Mesendoderm (in vitro differentiated cells): ENCODE measurements around the gene MCF2L.

Experiments
- DNase-seq: peaks from one replicate; pipeline ENCODE4 v3.0.0; 2013
- H2AK5ac ChIP-seq: 2 replicates; pipeline ENCODE4 v1.6.1; 2013; ENCODE audit warnings: low read length, inconsistent platforms
- H2BK120ac ChIP-seq: 2 replicates; pipeline ENCODE4 v1.6.1; 2013; ENCODE audit warnings: low read depth, mild to moderate bottlenecking, low read length, moderate library complexity, mixed read lengths
- H2BK15ac ChIP-seq: replicated peaks from 2 replicates; pipeline ENCODE4 v1.6.1; 2013; ENCODE audit warnings: low read depth, mild to moderate bottlenecking, moderate library complexity
- H2BK5ac ChIP-seq: 2 replicates; pipeline ENCODE4 v1.6.1; 2013; ENCODE audit warnings: low read length, inconsistent platforms
- H3K18ac ChIP-seq: 2 replicates; pipeline ENCODE4 v1.6.1; 2013; ENCODE audit warnings: mild to moderate bottlenecking, low read length, mixed read lengths
- H3K23ac ChIP-seq: one replicate; pipeline ENCODE4 v1.6.1; 2013; ENCODE audit warnings: low read length
- H3K27ac ChIP-seq: 2 replicates; pipeline ENCODE4 v1.5.1; 2013; ENCODE audit warnings: low read depth, mild to moderate bottlenecking, inconsistent platforms, low read length, moderate library complexity
- H3K27me3 ChIP-seq: 2 replicates; pipeline ENCODE4 v1.6.1; 2013; ENCODE audit warnings: low read length, control low read depth, mild to moderate bottlenecking, inconsistent platforms; ENCODE audit not compliant: insufficient read depth, poor library complexity
- H3K36me3 ChIP-seq: 2 replicates; pipeline ENCODE4 v1.6.1; 2013; ENCODE audit warnings: low read length, inconsistent platforms; ENCODE audit not compliant: control insufficient read depth, insufficient read depth
- H3K4ac ChIP-seq: one replicate; pipeline ENCODE4 v1.6.1; 2013; ENCODE audit warnings: low read depth, mild to moderate bottlenecking, low read length, moderate library complexity
- H3K4me1 ChIP-seq: 2 replicates; pipeline ENCODE4 v1.6.1; 2013; ENCODE audit warnings: low read depth, low read length, inconsistent platforms; ENCODE audit not compliant: control insufficient read depth
- H3K4me2 ChIP-seq: 2 replicates; pipeline ENCODE4 v1.6.1; 2013; ENCODE audit warnings: low read length
- H3K4me3 ChIP-seq: 2 replicates; pipeline ENCODE4 v1.5.1; 2013; ENCODE audit warnings: mild to moderate bottlenecking, low read length
- H3K56ac ChIP-seq: one replicate; pipeline ENCODE4 v1.6.1; 2013; ENCODE audit warnings: low read length
- H3K79me1 ChIP-seq: 2 replicates; pipeline ENCODE4 v1.6.1; 2013; ENCODE audit warnings: low read length, inconsistent platforms
- H3K79me2 ChIP-seq: 2 replicates; pipeline ENCODE4 v1.6.1; 2013; ENCODE audit warnings: mild to moderate bottlenecking, low read length; ENCODE audit not compliant: control insufficient read depth, insufficient read depth
- H3K9ac ChIP-seq: 2 replicates; pipeline ENCODE4 v1.6.1; 2013; ENCODE audit warnings: low read length, inconsistent platforms
- H4K5ac ChIP-seq: one replicate; pipeline ENCODE4 v1.6.1; 2013; ENCODE audit warnings: low read length
- H4K8ac ChIP-seq: one replicate; pipeline ENCODE4 v1.6.1; 2013; ENCODE audit warnings: low read depth, mild to moderate bottlenecking, control low read depth, low read length, moderate library complexity
- WGBS: extraction: QIAGEN DNeasy Blood & Tissue Kit; methylation state at CpG from one replicate; pipeline ENCODE4 v1.1.7; 2013; ENCODE audit warnings: low lambda C conversion rate, missing lambda C conversion rate; ENCODE audit not compliant: insufficient coverage; ENCODE audit errors: extremely low coverage; 5-methylcytosine and 5-hydroxymethylcytosine counted together

Gene MCF2L

DNA sequence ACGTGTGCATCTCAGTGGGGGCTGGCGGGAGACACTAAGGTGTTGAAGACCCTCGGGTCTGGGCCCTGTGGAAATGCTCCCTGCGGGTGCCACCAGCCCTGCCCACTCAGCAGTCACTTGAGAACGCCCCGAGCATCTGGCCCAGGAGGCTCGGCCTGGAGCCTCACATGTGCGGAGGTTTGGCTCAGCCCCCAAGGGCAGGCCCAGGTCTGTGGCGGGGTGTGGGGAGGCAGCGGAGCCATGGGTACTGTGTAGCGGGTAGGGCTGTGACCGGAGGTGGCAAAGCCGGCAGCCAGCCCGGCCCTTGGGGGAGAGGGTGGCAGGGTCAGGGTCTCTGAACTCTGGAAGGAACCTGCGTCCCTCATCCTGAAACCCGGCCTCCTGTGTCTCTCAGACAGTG, 37.6 kb downstream of the MCF2L start:
- no CpG with 5 or more reads among the region's 16 CpGs for WGBS

DNA sequence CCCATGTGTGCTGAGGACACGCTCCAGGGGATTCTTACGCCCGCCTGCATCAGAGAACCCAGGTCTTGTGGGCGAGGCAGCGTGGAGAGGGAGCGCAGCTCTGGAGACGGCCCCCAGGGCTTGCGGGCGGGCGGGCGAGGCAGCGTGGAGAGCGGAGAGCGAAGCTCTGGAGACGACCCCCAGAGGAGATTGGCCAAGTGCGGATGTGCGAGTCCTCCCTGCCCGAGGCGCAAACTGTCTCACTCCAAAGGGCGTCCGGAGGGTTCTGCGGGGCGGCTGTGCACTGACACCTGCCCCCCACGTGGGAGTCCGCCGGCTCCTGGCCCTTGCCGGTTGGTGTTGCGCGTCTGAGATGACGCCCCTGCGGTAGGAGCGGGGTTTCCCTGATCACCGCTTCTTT, 39.8 kb downstream of the MCF2L start:
- Histone ChIP-seq H2BK5ac (no peak overlapping the region), H3K18ac (no peak overlapping the region), H3K79me1 (no peaks in the 10 kb centered on the region), H3K4me2 (no peak overlapping the region), H3K4me3 (no peak overlapping the region), H3K79me2 (no peaks in the 10 kb centered on the region), H3K4me1 (no peaks in the 10 kb centered on the region), H3K4ac (no peak overlapping the region), H3K23ac (no peak overlapping the region), H2BK120ac (no peak overlapping the region), H4K8ac (no peak overlapping the region), H3K27me3 (no peaks in the 10 kb centered on the region), H3K27ac (no peak overlapping the region), H3K56ac (no peak overlapping the region), H2BK15ac (no peak overlapping the region), H3K36me3 (no peaks in the 10 kb centered on the region), H2AK5ac (no peak overlapping the region), H3K9ac (no peak overlapping the region), H4K5ac (no peak overlapping the region)
- no CpG with 5 or more reads among the region's 33 CpGs for WGBS
- no peak for DNase-seq

More for the DNA sequence above, 37.6 kb downstream of the MCF2L start:
- Histone ChIP-seq H3K4me2 (no peak overlapping the region), H2BK5ac (no peak overlapping the region), H3K27ac (no peak overlapping the region), H3K9ac (no peak overlapping the region), H3K27me3 (no peaks in the 10 kb centered on the region), H3K4me1 (no peaks in the 10 kb centered on the region), H2BK120ac (no peak overlapping the region), H3K4me3 (no peak overlapping the region), H3K18ac (no peak overlapping the region), H3K79me1 (no peaks in the 10 kb centered on the region), H3K79me2 (no peaks in the 10 kb centered on the region), H3K36me3 (no peaks in the 10 kb centered on the region), H2BK15ac (no peak overlapping the region), H3K23ac (no peak overlapping the region), H2AK5ac (no peak overlapping the region), H3K56ac (no peak overlapping the region), H4K5ac (no peak overlapping the region), H3K4ac (no peak overlapping the region), H4K8ac (no peak overlapping the region)
- DNase-seq: no peak

DNA sequence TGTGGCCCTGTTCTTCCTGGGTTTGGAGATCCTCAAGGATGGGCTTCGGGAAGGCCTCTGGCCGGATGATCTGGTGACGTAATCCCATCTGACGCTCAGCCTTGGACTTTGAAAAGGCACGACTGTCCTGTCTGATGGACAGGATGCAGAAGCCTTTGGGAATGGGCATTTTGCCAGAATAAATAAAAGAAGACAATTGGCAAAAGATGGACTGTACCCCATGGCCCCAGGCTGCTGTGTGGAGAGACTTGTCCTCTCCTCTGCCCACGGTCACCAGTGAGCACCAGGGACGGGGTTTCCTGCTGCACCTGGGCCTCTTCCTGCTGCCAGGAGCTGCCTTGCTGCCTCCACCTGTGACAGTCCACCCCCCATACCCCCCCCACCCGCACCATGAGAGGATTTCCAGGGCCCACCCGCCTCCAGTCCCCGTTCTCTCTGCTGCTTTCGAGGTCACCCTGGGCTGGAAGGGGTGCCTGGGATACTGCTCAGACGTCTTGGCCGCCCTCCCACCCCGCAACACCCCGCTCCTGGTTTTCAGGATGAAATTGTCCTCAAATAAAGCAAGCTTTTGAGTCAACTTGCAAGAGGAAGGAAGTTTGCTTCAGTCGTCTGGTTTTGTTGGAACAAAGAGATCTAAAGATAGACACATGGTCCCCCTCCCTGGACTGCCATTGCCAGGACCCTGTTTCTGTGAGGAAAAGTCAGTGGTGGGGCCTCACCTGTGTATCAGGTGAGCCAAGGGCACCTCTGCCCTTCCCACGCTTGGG, 40.9 kb downstream of the MCF2L start:
- DNase-seq: no peak
- no peaks in the 10 kb centered on the region for H3K36me3 ChIP-seq
- H4K8ac ChIP-seq: no peak overlapping the region
- H3K4me2 ChIP-seq: no peak overlapping the region
- H3K18ac ChIP-seq: no peak overlapping the region
- H3K79me1 ChIP-seq: no peaks in the 10 kb centered on the region
- no CpG with 5 or more reads among the region's 17 CpGs for WGBS
- no peak overlapping the region for H2AK5ac ChIP-seq
- no peaks in the 10 kb centered on the region for H3K79me2 ChIP-seq
- no peaks in the 10 kb centered on the region for H3K27me3 ChIP-seq
- no peak overlapping the region for H2BK15ac ChIP-seq
- H3K4ac ChIP-seq: no peak overlapping the region
- no peak overlapping the region for H3K9ac ChIP-seq
- H3K27ac ChIP-seq: no peak overlapping the region
- H3K23ac ChIP-seq: no peak overlapping the region
- H2BK5ac ChIP-seq: no peak overlapping the region
- no peak overlapping the region for H3K4me3 ChIP-seq
- no peak overlapping the region for H3K56ac ChIP-seq
- no peak overlapping the region for H4K5ac ChIP-seq
- no peak overlapping the region for H2BK120ac ChIP-seq
- H3K4me1 ChIP-seq: no peaks in the 10 kb centered on the region

DNA sequence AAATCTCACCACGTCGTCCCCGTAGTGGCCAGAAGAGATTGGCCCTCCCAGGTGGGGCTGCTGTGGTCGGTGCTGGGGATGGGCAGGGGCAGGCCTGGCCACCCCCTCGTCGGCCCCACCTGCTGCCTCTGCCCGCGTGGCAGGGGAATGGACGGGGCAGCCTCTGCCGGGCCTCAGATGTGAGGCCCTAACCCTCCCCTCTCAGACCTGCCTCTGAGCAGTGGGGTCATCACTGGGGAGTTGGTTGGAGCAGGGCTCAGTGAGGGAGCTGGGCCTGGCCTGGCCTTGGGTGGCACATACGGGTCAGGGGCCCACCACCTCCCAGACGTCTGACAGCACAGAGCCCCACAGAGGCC, 41.5 kb downstream of the MCF2L start:
- Histone ChIP-seq H3K18ac (no peak overlapping the region), H3K4me2 (no peak overlapping the region), H3K4me1 (no peaks in the 10 kb centered on the region), H4K5ac (no peak overlapping the region), H2BK15ac (no peak overlapping the region), H2BK5ac (no peak overlapping the region), H3K27ac (no peak overlapping the region), H3K79me1 (no peaks in the 10 kb centered on the region), H3K27me3 (no peaks in the 10 kb centered on the region), H4K8ac (no peak overlapping the region), H3K9ac (no peak overlapping the region), H2BK120ac (no peak overlapping the region), H3K23ac (no peak overlapping the region), H3K79me2 (no peaks in the 10 kb centered on the region), H3K4me3 (no peak overlapping the region), H3K36me3 (no peaks in the 10 kb centered on the region), H2AK5ac (no peak overlapping the region), H3K4ac (no peak overlapping the region), H3K56ac (no peak overlapping the region)
- WGBS: no CpG with 5 or more reads among the region's 12 CpGs
- no peak for DNase-seq

DNA sequence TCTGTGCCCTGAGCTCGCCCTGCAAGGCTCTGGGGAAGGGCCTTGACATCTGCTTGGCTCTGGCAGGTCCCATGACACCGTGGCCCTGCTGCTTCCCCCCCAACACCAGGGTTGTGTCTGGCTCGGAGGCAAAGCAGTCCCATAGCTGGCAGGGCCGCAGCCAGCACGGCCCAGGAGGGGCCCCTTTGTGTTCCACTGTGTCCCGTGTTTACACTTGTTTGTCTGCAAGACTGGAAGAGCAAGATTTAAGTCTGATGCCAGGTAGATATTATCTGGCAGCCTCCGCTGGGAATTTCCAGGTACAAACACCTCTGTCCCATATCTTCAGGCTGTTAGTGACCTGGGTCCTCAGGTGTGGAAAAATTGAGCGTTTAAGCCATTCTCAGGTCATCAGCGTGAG, 44.3 kb downstream of the MCF2L start:
- H2BK15ac ChIP-seq: no peak overlapping the region

More for the DNA sequence above, 44.3 kb downstream of the MCF2L start:
- no peaks in the 10 kb centered on the region for H3K36me3 ChIP-seq
- no peak overlapping the region for H4K8ac ChIP-seq
- H3K27ac ChIP-seq: no peak overlapping the region
- no peak overlapping the region for H3K23ac ChIP-seq
- no peak overlapping the region for H2BK120ac ChIP-seq
- no peak overlapping the region for H3K4me2 ChIP-seq
- no peak overlapping the region for H3K4ac ChIP-seq
- no CpG with 5 or more reads among the region's 9 CpGs for WGBS
- H3K79me1 ChIP-seq: no peaks in the 10 kb centered on the region
- no peak overlapping the region for H4K5ac ChIP-seq
- H3K56ac ChIP-seq: no peak overlapping the region
- no peaks in the 10 kb centered on the region for H3K79me2 ChIP-seq
- no peak overlapping the region for H2BK5ac ChIP-seq
- H3K27me3 ChIP-seq: no peaks in the 10 kb centered on the region
- H2AK5ac ChIP-seq: no peak overlapping the region
- no peak overlapping the region for H3K4me3 ChIP-seq
- DNase-seq: no peak
- no peak overlapping the region for H3K9ac ChIP-seq
- no peaks in the 10 kb centered on the region for H3K4me1 ChIP-seq
- H3K18ac ChIP-seq: no peak overlapping the region
